KMS-11 (cell line): ENCODE measurements around the gene RASD2.

Experiments
- H2AFZ ChIP-seq: fragments of 200-600 bp; sonication (generic); 2 replicates; pipeline ENCODE4 v1.6.1; 2016; ENCODE audit warnings: antibody characterized with exemption, mixed run types, low read depth
- H3K27ac ChIP-seq: fragments of 200-600 bp; sonication (generic); 2 replicates; pipeline ENCODE4 v1.6.1; 2016; ENCODE audit warnings: mild to moderate bottlenecking, mixed run types
- H3K27me3 ChIP-seq: fragments of 200-600 bp; sonication (generic); 2 replicates; pipeline ENCODE4 v1.6.1; 2017; ENCODE audit warnings: mild to moderate bottlenecking, low read depth, mixed run types, moderate library complexity; ENCODE audit not compliant: insufficient read depth
- H3K36me3 ChIP-seq: fragments of 200-600 bp; sonication (generic); 2 replicates; pipeline ENCODE4 v1.6.1; 2017; ENCODE audit warnings: mild to moderate bottlenecking, mixed run types; ENCODE audit not compliant: insufficient read depth
- H3K4me1 ChIP-seq: fragments of 200-600 bp; sonication (generic); 2 replicates; pipeline ENCODE4 v1.6.1; 2016; ENCODE audit warnings: mild to moderate bottlenecking, low read depth, mixed run types; ENCODE audit not compliant: poor library complexity, severe bottlenecking
- H3K4me2 ChIP-seq: fragments of 200-600 bp; sonication (generic); 2 replicates; pipeline ENCODE4 v1.7.0; 2016; ENCODE audit warnings: mild to moderate bottlenecking, mixed run types
- H3K4me3 ChIP-seq: fragments of 200-600 bp; sonication (generic); IDR thresholded peaks from 2 replicates; pipeline ENCODE4 v1.6.1; 2017; ENCODE audit warnings: low read depth, low read length, mixed read lengths; ENCODE audit not compliant: insufficient read depth
- H3K79me2 ChIP-seq: fragments of 200-600 bp; sonication (generic); 2 replicates; pipeline ENCODE4 v1.6.1; 2016; ENCODE audit warnings: low read depth, mixed run types; ENCODE audit not compliant: insufficient read depth
- H3K9ac ChIP-seq: fragments of 200-600 bp; sonication (generic); 2 replicates; pipeline ENCODE4 v1.6.1; 2016; ENCODE audit warnings: mild to moderate bottlenecking, mixed run types
- H4K20me1 ChIP-seq: fragments of 200-600 bp; sonication (generic); 2 replicates; pipeline ENCODE4 v1.6.1; 2016; ENCODE audit warnings: mild to moderate bottlenecking, mixed run types; ENCODE audit not compliant: insufficient read depth
- TF ChIP-seq, protein P1 (sequence below): fragments of 200-600 bp; sonication (generic); conservative IDR thresholded peaks from 2 replicates; pipeline ENCODE4 v1.6.1; 2017; ENCODE audit warnings: low read depth, mild to moderate bottlenecking, antibody characterized with exemption, low read length, moderate library complexity, mixed read lengths

RASD2 gene

DNA sequence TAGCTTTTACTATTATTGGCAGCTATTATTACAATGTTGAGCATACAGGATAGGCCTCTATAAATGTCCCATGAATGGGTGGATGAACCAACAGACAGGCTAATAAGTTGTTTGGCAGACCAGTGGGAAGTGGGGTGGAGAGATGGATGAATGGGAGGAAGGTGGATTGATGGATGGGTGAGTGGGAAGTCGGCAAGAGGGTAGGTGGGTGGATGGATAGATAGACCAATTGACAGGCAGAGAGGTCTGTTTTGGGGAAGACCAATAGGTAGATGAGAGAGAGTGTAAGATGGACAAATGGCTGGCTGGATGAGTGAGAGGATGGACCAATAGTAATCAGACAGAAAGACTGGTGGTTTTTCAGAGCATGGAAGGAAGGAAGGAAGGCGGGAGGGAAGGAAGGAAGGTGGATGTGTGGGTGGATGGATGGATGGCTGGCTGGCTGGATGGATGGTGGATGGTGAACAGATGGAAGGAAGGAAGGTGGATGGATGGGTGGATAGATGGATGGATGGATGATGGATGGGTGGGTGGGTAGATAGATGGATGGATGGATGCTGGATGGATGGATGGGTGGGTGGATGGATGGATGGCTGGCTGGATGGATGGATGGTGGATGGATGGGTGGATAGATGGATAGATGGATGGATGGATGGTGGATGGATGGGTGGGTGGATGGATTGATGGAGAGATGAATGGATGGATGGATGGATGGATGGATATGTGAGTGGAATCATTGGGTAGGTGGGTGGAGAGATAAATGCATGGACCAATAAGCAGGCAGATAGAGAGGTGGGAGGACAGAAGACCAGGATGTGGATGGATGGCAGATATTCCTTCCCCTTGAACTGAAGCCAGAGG, 37.4 kb downstream of the RASD2 start:
- no peak overlapping the region for H2AFZ ChIP-seq
- no peaks in the 10 kb centered on the region for H3K79me2 ChIP-seq
- H3K4me3 ChIP-seq = no peak overlapping the region
- H4K20me1 ChIP-seq = no peaks in the 10 kb centered on the region
- H3K9ac ChIP-seq = no peak overlapping the region
- no peaks in the 10 kb centered on the region for H3K4me1 ChIP-seq
- no peak overlapping the region for H3K27ac ChIP-seq
- H3K36me3 ChIP-seq = no peaks in the 10 kb centered on the region
- TF ChIP-seq, protein P1, sequence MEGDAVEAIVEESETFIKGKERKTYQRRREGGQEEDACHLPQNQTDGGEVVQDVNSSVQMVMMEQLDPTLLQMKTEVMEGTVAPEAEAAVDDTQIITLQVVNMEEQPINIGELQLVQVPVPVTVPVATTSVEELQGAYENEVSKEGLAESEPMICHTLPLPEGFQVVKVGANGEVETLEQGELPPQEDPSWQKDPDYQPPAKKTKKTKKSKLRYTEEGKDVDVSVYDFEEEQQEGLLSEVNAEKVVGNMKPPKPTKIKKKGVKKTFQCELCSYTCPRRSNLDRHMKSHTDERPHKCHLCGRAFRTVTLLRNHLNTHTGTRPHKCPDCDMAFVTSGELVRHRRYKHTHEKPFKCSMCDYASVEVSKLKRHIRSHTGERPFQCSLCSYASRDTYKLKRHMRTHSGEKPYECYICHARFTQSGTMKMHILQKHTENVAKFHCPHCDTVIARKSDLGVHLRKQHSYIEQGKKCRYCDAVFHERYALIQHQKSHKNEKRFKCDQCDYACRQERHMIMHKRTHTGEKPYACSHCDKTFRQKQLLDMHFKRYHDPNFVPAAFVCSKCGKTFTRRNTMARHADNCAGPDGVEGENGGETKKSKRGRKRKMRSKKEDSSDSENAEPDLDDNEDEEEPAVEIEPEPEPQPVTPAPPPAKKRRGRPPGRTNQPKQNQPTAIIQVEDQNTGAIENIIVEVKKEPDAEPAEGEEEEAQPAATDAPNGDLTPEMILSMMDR = no peak
- H3K4me2 ChIP-seq = no peak overlapping the region
- H3K27me3 ChIP-seq = no peaks in the 10 kb centered on the region

DNA sequence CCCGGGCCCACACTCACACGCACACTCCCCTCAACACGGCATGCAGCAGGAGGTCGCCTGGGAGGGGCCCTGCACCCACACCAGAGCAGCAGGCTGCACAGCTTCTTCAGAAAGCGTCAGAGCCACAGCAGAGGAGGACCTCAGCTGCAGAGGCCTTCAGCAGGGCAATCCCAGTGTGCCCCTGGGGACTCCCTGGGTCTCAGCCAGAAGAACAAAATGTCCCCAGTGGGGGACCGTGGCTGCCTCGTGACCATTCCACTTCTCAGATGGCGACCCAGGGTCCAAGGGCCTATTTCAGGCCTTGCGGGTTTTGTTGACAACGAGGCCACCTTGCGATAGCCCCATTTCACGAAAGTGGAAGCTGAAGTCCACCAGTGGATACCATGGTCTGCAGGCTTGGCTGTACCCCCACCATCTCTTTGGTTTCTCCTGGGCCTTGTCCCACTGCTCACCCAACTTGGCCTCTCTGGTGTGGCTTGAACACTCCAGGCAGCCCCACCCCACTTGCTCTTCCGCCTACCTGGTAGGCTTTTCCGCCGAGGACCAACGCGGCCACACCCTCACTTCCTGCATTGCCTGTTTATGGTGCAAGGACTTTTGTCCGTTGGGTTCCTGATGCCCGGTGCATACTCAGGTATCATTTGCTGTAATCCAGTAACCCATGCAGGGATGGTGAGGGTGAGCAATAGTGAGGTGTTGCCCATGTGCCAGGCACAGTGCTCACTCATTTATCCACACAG, 38.4 kb downstream of the RASD2 start:
- H3K36me3 ChIP-seq = no peaks in the 10 kb centered on the region
- H3K27ac ChIP-seq = no peak overlapping the region
- H3K4me1 ChIP-seq = no peaks in the 10 kb centered on the region
- no peak overlapping the region for H3K4me3 ChIP-seq
- TF ChIP-seq, protein P1 = no peak
- no peaks in the 10 kb centered on the region; the same call in 1 of the 2 replicates for H3K27me3 ChIP-seq
- H3K4me2 ChIP-seq = no peak overlapping the region
- no peaks in the 10 kb centered on the region for H4K20me1 ChIP-seq
- H3K9ac ChIP-seq = no peak overlapping the region
- no peaks in the 10 kb centered on the region for H3K79me2 ChIP-seq
- no peak overlapping the region for H2AFZ ChIP-seq

DNA sequence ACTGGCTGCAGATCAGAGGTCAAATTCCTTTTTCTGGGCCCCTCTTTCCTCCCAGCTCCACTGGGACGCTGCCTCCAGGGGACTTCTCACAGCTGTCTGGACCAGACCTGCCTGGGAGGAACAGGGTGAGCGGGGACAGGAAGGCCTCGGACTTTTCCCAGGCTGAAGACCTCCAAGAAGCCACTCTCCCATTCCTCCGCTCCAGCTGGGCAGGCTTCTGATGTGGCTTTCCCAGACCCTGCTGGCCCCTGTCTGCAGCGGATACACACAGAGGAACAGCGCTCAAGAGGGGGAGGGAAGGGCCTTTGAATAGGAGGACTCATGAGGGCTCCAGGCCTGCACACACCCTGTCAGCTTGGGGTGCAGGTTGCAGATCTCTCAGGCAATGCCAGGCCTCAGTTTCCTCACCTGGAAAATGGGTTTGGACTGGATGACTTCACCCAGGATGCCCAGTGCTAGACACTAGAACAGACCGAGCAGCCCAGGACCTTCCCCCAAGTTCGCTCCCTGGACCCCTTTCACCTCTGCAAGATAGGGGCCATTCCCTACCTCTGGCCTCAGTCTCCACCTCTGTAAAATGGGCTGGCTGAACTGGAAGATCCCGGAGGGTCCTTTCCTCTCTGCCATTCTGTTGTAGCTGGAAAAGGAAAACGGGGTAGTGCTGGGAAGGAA, 39.9 kb downstream of the RASD2 start:
- no peak overlapping the region for H2AFZ ChIP-seq
- H3K4me1 ChIP-seq = no peaks in the 10 kb centered on the region
- H3K27ac ChIP-seq = no peak overlapping the region
- H3K79me2 ChIP-seq = no peaks in the 10 kb centered on the region
- H4K20me1 ChIP-seq = no peaks in the 10 kb centered on the region
- no peaks in the 10 kb centered on the region; the same call in 1 of the 2 replicates for H3K27me3 ChIP-seq
- no peak overlapping the region for H3K4me3 ChIP-seq
- H3K9ac ChIP-seq = no peak overlapping the region
- no peaks in the 10 kb centered on the region for H3K36me3 ChIP-seq
- TF ChIP-seq, protein P1 = no peak
- H3K4me2 ChIP-seq = no peak overlapping the region

DNA sequence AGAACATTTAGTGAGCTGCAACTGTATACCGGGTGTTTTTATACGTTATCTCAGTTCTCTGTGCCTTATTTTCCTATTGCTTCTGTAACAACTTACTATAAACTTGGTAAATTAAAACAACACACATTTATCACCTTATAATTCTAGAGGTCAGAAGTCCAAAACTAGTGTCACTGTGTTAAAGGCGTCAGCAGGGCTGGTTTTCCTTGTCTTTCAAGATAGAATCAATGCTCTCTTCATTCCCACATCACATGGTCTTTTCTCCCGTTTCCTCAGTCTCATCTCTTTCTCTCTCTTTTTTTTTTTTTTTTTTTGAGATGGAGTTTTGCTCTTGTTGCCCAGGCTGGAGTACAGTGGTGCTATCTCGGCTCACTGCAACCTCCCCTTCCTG, 40.4 kb downstream of the RASD2 start:
- H3K4me2 ChIP-seq = no peak overlapping the region
- TF ChIP-seq, protein P1 = no peak
- H3K4me1 ChIP-seq = no peaks in the 10 kb centered on the region
- no peaks in the 10 kb centered on the region; the same call in 1 of the 2 replicates for H3K27me3 ChIP-seq
- no peak overlapping the region for H3K27ac ChIP-seq
- no peak overlapping the region for H3K4me3 ChIP-seq
- H3K36me3 ChIP-seq = no peaks in the 10 kb centered on the region
- H3K9ac ChIP-seq = no peak overlapping the region
- no peak overlapping the region for H2AFZ ChIP-seq
- H3K79me2 ChIP-seq = no peaks in the 10 kb centered on the region
- H4K20me1 ChIP-seq = no peaks in the 10 kb centered on the region
